HepG2 (cell line): ENCODE measurements around the gene NEK9. TPM values are rescaled to one million over a fixed set of nuclear protein-coding genes. Genes with fewer than 3 reads are reported as not detected.

ENCODE experiments used
- ATAC-seq: fragments of 200-7000 bp; cut with Tn5 transposase; 3 replicates; pipeline ENCODE4 v1.9.1; 2020; ENCODE audit warnings: mild to moderate bottlenecking, moderate library complexity
- BruUV-seq: library from RNA; stranded (reverse); fragments of 400-500 nt; replicated peaks from 2 replicates; lab custom pipeline; 2021; lab: Mats Ljungman, UMichigan
- CTCF ChIA-PET: fragments of 300-600 bp; formaldehyde crosslinking; extraction: SDS; loops from one replicate; lab custom pipeline; 2021; ENCODE audit warnings: low total read pairs, inconsistent platforms, low intra/inter-chr PET ratio; lab: Yijun Ruan, JAX
- POLR2A ChIA-PET: fragments of 350-600 bp; sonication (Branson Sonifier 250); formaldehyde crosslinking; loops from one replicate; lab custom pipeline; 2020; ENCODE audit warnings: antibody characterized with exemption, inconsistent platforms; lab: Yijun Ruan, JAX
- DNase-seq: peaks from one replicate; pipeline ENCODE4 v3.0.0-alpha.2; 2015; ENCODE audit warnings: low spot score
- FAIRE-seq: peaks from 3 replicates; lab custom pipeline; 2011; peaks lifted over from hg19 to GRCh38; lab: Jason Lieb, UNC
- H2AFZ ChIP-seq: one replicate; pipeline ENCODE4 v1.6.1; 2011; ENCODE audit warnings: low read length, inconsistent platforms
- H3K27ac ChIP-seq: fragments of 300-600 bp; 3 replicates; pipeline ENCODE4 v1.8.0; 2011; ENCODE audit warnings: mixed run types, mild to moderate bottlenecking, mixed read lengths, low read length, inconsistent platforms; ENCODE audit not compliant: insufficient read depth; ENCODE audit errors: extremely low read length
- H3K27me3 ChIP-seq, 2 experiments: fragments of 200-600 bp in 1 of 2; 2 replicates in 1 of 2; 3 replicates in 1 of 2; pipeline versions ENCODE4 v1.6.0 to v1.8.0; 2011; ENCODE audit warnings: low read length in 2 of 2, mild to moderate bottlenecking in 2 of 2, moderate library complexity in 2 of 2, inconsistent platforms in 1 of 2; ENCODE audit not compliant: insufficient read depth in 2 of 2, control insufficient read depth in 1 of 2
- H3K36me3 ChIP-seq, 2 experiments: fragments of 200-600 bp in 1 of 2; replicated peaks in 1 of 2; 2 replicates in 1 of 2; 3 replicates in 1 of 2; pipeline versions ENCODE4 v1.5.1 to v1.8.0; 2011; ENCODE audit warnings: low read length in 2 of 2, inconsistent platforms in 1 of 2; ENCODE audit not compliant: insufficient read depth in 2 of 2, control insufficient read depth in 1 of 2
- H3K4me1 ChIP-seq: 2 replicates; pipeline ENCODE4 v1.5.1; 2012; ENCODE audit warnings: low read length, inconsistent platforms; ENCODE audit not compliant: insufficient read depth
- H3K4me2 ChIP-seq: 2 replicates; pipeline ENCODE4 v1.6.0; 2011; ENCODE audit warnings: low read depth, low read length, inconsistent platforms
- H3K4me3 ChIP-seq, 3 experiments: fragments of 200-600 bp in 1 of 3; sonication (generic), shearing (Covaris generic) in 1 of 3; replicated peaks in 1 of 3; 2 replicates each; pipeline ENCODE4 v1.5.1; 2011 to 2016; ENCODE audit warnings: low read length in 3 of 3, inconsistent platforms in 2 of 3, low read depth in 2 of 3, mild to moderate bottlenecking in 2 of 3, control low read depth in 1 of 3, mixed read lengths in 1 of 3; ENCODE audit not compliant: insufficient read depth in 1 of 3
- H3K79me2 ChIP-seq: one replicate; pipeline ENCODE4 v1.6.1; 2011; ENCODE audit warnings: low read length, inconsistent platforms; ENCODE audit not compliant: insufficient read depth
- H3K9ac ChIP-seq: 2 replicates; pipeline ENCODE4 v1.6.0; 2011; ENCODE audit warnings: mild to moderate bottlenecking, low read depth, low read length, inconsistent platforms; ENCODE audit not compliant: insufficient read depth
- H3K9me3 ChIP-seq: 2 replicates; pipeline ENCODE4 v1.5.1; 2012; ENCODE audit warnings: mild to moderate bottlenecking, low read length
- H4K20me1 ChIP-seq: 2 replicates; pipeline ENCODE4 v1.6.0; 2011; ENCODE audit warnings: inconsistent platforms, mild to moderate bottlenecking, low read length, moderate library complexity; ENCODE audit not compliant: insufficient read depth
- AKNA ChIP-seq: sonication (generic); formaldehyde crosslinking; IDR thresholded peaks from 2 replicates; pipeline ENCODE4 v1.4.0; 2020; ENCODE audit warnings: missing genetic modification reagents, borderline replicate concordance
- ATF1 ChIP-seq: IDR thresholded peaks from 2 replicates; pipeline ENCODE4 v1.6.1; 2016; ENCODE audit warnings: mild to moderate bottlenecking, control low read depth
- ATF7 ChIP-seq, 2 experiments: fragments of 450-650 bp in 1 of 2; sonication (generic) in 1 of 2; formaldehyde crosslinking in 1 of 2; IDR thresholded peaks; 2 replicates each; pipeline versions ENCODE4 v1.4.0 to v1.6.1; 2016 to 2020; ENCODE audit warnings: antibody characterized with exemption in 1 of 2, mild to moderate bottlenecking in 1 of 2, missing genetic modification reagents in 1 of 2
- ATRX ChIP-seq: sonication (generic); formaldehyde crosslinking; IDR thresholded peaks from 2 replicates; pipeline ENCODE4 v1.4.0; 2020; ENCODE audit warnings: missing genetic modification reagents, borderline replicate concordance
- CBX2 ChIP-seq, 2 experiments: fragments of 200-600 bp in 1 of 2; sonication (generic); formaldehyde crosslinking in 1 of 2; IDR thresholded peaks; 2 replicates each; pipeline versions ENCODE4 v1.7.0 to v1.8.1; 2018 to 2022; ENCODE audit warnings: low read depth in 2 of 2, low read length in 1 of 2, mild to moderate bottlenecking in 1 of 2, missing genetic modification reagents in 1 of 2
- IKZF4 ChIP-seq: sonication (generic); formaldehyde crosslinking; IDR thresholded peaks from 2 replicates; pipeline ENCODE4 v1.5.1; 2020; ENCODE audit warnings: borderline replicate concordance, mild to moderate bottlenecking, low read depth, missing genetic modification reagents; ENCODE audit errors: not compliant biosample characterization
- IKZF5 ChIP-seq: IDR thresholded peaks from 2 replicates; pipeline ENCODE4 v1.6.1; 2018; ENCODE audit warnings: missing genetic modification reagents, mild to moderate bottlenecking, missing compliant biosample characterization
- NR2F1 ChIP-seq, 2 experiments: fragments of 450-650 bp in 1 of 2; formaldehyde crosslinking in 1 of 2; IDR thresholded peaks; 2 replicates each; pipeline versions ENCODE4 v1.5.0 to v1.6.1; 2016 to 2020; ENCODE audit warnings: mild to moderate bottlenecking in 1 of 2, missing compliant biosample characterization in 1 of 2, missing genetic modification reagents in 1 of 2, moderate library complexity in 1 of 2
- PPARG ChIP-seq: conservative IDR thresholded peaks from 2 replicates; pipeline ENCODE4 v1.6.1; 2016; ENCODE audit warnings: missing biosample characterization, missing genetic modification reagents
- RFXANK ChIP-seq: IDR thresholded peaks from 2 replicates; pipeline ENCODE4 v1.6.1; 2016
- SMC3 ChIP-seq: IDR thresholded peaks from 2 replicates; pipeline ENCODE4 v1.6.1; 2011; ENCODE audit warnings: low read length, improper control_type of control experiment
- ZNF362 ChIP-seq: sonication (generic); formaldehyde crosslinking; IDR thresholded peaks from 2 replicates; pipeline ENCODE4 v1.4.0; 2020; ENCODE audit warnings: missing genetic modification reagents, mild to moderate bottlenecking, borderline replicate concordance
- ZNF644 ChIP-seq: IDR thresholded peaks from 2 replicates; pipeline ENCODE4 v1.6.1; 2016; ENCODE audit warnings: low read depth
- WGBS: methylation state at CpG from one replicate; pipeline ENCODE4 v1.1.6; 2017; ENCODE audit warnings: low lambda C conversion rate; 5-methylcytosine and 5-hydroxymethylcytosine counted together
- in situ Hi-C: cut with HindIII; loops from 2 replicates; pipeline ENCODE4 v1.10.0; 2017; ENCODE audit warnings: low pct_unique_long_range_greater_than_20kb; ENCODE audit not compliant: extremely low pct_ligation_motif_present
- intact Hi-C: fragments of 100-400 bp; cut with micrococcal nuclease; formaldehyde crosslinking; loops from one replicate; pipeline ENCODE4 v1.10.0; 2022; ENCODE audit not compliant: unreplicated experiment
- polyA plus RNA-seq, 8 experiments: library from polyadenylated mRNA; depleted of rRNA in 3 of 8; stranded (reverse) in 7 of 8; unstranded in 1 of 8; fragments of >200 nt; fragmentation: Illumina TruSeq in 4 of 8; extraction: Trizol in 4 of 8; gene quantifications; 2 replicates each; pipeline versions ENCODE4 v1.2.1 to v1.2.3, GENCODE V29; 2011 to 2016; ENCODE audit warnings: low read depth in 4 of 8, missing spikeins in 1 of 8, mixed read lengths in 1 of 8; ENCODE audit not compliant: insufficient read depth in 1 of 8
- total RNA-seq, 5 experiments: library from RNA; depleted of rRNA; stranded (reverse); fragments of >200 nt; fragmentation: Illumina TruSeq; extraction: Trizol; gene quantifications; 2 replicates each; pipeline ENCODE4 v1.2.3, GENCODE V29; 2016; ENCODE audit warnings: low read depth in 1 of 5

The NEK9 gene
- total and polyA plus RNA-seq, 2 of the 13 experiments (the other 11 are each of a cell fraction or from before 2014, with no cell fraction given) = 16.5 to 27.3 TPM

GRCh38 chr14:75164809-75165208 lies 38.0 kb upstream of the NEK9 start:
- ATAC-seq (no peak), FAIRE-seq (no peak), DNase-seq (no peak)
- Histone ChIP-seq H3K9ac (no peak overlapping the region), H3K79me2 (peaks cover 89% of the 10 kb centered on the region), H3K36me3 (peaks cover 2 to 9% of the 10 kb centered on the region in 2 experiments; a peak in 2 of 5 replicates), H3K27ac (no peak overlapping the region), H3K9me3 (no peaks in the 10 kb centered on the region), H3K4me3 (no peak overlapping the region), H3K4me2 (no peak overlapping the region), H2AFZ (no peak overlapping the region), H3K4me1 (peaks cover 45% of the 10 kb centered on the region), H4K20me1 (peaks cover 38% of the 10 kb centered on the region), H3K27me3 (no peaks in the 10 kb centered on the region)
- CTCF ChIA-PET = no interaction called here
- BruUV-seq = no TSS peak
- POLR2A ChIA-PET = no interaction called here
- in situ Hi-C loops = no loop called here
- TF ChIP-seq AKNA (CRISPR knock-in tag) (no peak), IKZF5 (no peak), ATF1 (CRISPR knock-in tag) (no peak), IKZF4 (CRISPR knock-in tag) (no peak), ZNF362 (CRISPR knock-in tag) (no peak), ZNF644 (CRISPR knock-in tag) (no peak), ATF7 (IDR thresholded peaks at IDR 0.05) (no peak), ATF7 (CRISPR knock-in tag; IDR thresholded peaks at IDR 0.05) (no peak), RFXANK (no peak), NR2F1 (CRISPR knock-in tag; IDR thresholded peaks at IDR 0.05) (no peak), ATRX (CRISPR knock-in tag) (no peak), CBX2 (IDR thresholded peaks at IDR 0.05; ENCODE audit: low read depth, low read length) (no peak), CBX2 (CRISPR knock-in tag; IDR thresholded peaks at IDR 0.05; ENCODE audit: low read depth) (no peak), PPARG (CRISPR knock-in tag) (no peak), SMC3 (no peak)
- intact Hi-C loops = no loop called here
- 93% methylated on average over 1 of the region's 1 CpG for WGBS
